CD1c-positive myeloid dendritic cell (primary cell): ENCODE data around the gene TMOD1.
"Not testable (repeated sequence)": the region's sequence is repeated elsewhere in the genome, so short reads cannot be mapped to it uniquely, and the experiment has no call there.

Experiments
- DNase-seq: peaks from one replicate; pipeline ENCODE4 v3.0.0-alpha.2; 2016; ENCODE audit errors: extremely low spot score

Gene TMOD1

GRCh38 chr9:97594381-97594921 lies 93.0 kb downstream of the TMOD1 start:
- no peak for DNase-seq

GRCh38 chr9:97596906-97597305 lies 95.4 kb downstream of the TMOD1 start:
- no peak for DNase-seq

GRCh38 chr9:97598461-97599288 lies 97.2 kb downstream of the TMOD1 start:
- DNase-seq: peak; percentile 79

GRCh38 chr9:97599314-97599846 lies 97.9 kb downstream of the TMOD1 start:
- no peak for DNase-seq

- no peak for DNase-seq
Measured at GRCh38 chr9:97600531-97601227, 99.2 kb downstream of the TMOD1 start.

- no peak for DNase-seq
Measured at GRCh38 chr9:97601228-97601898, 99.9 kb downstream of the TMOD1 start.

GRCh38 chr9:97602430-97602829 lies 101.0 kb downstream of the TMOD1 start:
- no peak for DNase-seq

- DNase-seq: no peak
Measured at GRCh38 chr9:97604901-97605645, 103.6 kb downstream of the TMOD1 start.

GRCh38 chr9:97615439-97616072 lies 114.1 kb downstream of the TMOD1 start:
- DNase-seq: peak; percentile 73

GRCh38 chr9:97617939-97618416 lies 116.5 kb downstream of the TMOD1 start:
- DNase-seq: no peak

GRCh38 chr9:97620063-97620462 lies 118.6 kb downstream of the TMOD1 start:
- DNase-seq: not testable (repeated sequence)

GRCh38 chr9:97622483-97622882 lies 121.0 kb downstream of the TMOD1 start:
- DNase-seq: not testable (repeated sequence)

- no peak for DNase-seq
Measured at GRCh38 chr9:97623946-97624345, 122.5 kb downstream of the TMOD1 start.

GRCh38 chr9:97625620-97626019 lies 124.2 kb downstream of the TMOD1 start:
- DNase-seq: no peak

GRCh38 chr9:97627624-97628023 lies 126.2 kb downstream of the TMOD1 start:
- DNase-seq: no peak

GRCh38 chr9:97628668-97629067 lies 127.2 kb downstream of the TMOD1 start:
- DNase-seq: no peak

GRCh38 chr9:97629156-97629555 lies 127.7 kb downstream of the TMOD1 start:
- no peak for DNase-seq

- DNase-seq: peak; percentile 5
Measured at GRCh38 chr9:97630591-97630990, 129.1 kb downstream of the TMOD1 start.

GRCh38 chr9:97632248-97632984 lies 130.9 kb downstream of the TMOD1 start:
- DNase-seq: peak; percentile 12
